ENCODE measurements around the gene YWHAE. TPM values are rescaled to one million over a fixed set of nuclear protein-coding genes. Genes with fewer than 3 reads are reported as not detected.

Gene YWHAE
- total RNA-seq, 1 donor from 2014 or later: 458 TPM

DNA sequence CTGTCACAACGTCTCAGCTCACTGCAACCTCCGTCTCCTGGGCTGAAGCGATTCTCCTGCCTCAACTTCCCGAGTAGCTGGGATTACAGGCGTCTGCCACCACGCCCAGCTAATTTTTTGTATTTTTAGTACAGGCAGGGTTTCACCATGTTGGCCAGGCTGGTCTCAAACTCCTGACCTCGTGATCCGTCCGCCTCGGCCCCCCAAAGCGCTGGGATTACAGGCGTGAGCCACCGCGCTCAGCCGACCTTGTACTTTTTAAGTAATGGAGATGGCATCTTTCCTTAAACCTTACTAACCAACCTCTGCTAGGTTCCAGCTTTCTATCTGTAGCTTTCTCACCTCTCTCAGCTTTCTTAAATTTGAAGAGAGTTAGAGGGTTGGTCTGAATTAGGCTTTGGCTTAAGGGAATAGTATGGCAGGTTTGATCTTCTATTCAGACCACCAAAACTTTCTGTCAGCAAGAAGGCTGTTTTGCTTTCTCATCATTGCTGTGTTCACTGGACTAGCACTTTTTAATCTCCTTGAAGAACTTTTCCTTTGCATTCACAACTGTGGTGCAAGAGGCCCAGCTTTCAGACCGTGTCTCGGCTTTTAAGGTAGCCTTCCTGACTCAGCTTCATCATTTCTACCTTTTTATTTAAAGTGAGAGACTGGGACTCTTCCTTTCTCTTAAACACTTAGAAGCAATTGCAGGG lies 28.0 kb downstream of the YWHAE start:
- peaks cover 2% of the 10 kb centered on the region for H3K36me3 Mint-ChIP-seq (ENCODE audit: unreplicated experiment)
- H3K4me3 Mint-ChIP-seq (ENCODE audit: unreplicated experiment): no peak overlapping the region
- H3K27ac Mint-ChIP-seq (ENCODE audit: unreplicated experiment): no peak overlapping the region

GRCh38 chr17:1368588-1368987 lies 31.4 kb downstream of the YWHAE start:
- Mint-ChIP-seq H3K4me3 (ENCODE audit: unreplicated experiment) (no peak overlapping the region), H3K27me3 (ENCODE audit: unreplicated experiment) (no peaks in the 10 kb centered on the region), H3K4me1 (ENCODE audit: unreplicated experiment) (peaks cover 42% of the 10 kb centered on the region), H3K36me3 (ENCODE audit: unreplicated experiment) (peaks cover 12% of the 10 kb centered on the region), H3K27ac (ENCODE audit: unreplicated experiment) (no peak overlapping the region), H3K9me3 (ENCODE audit: unreplicated experiment) (no peaks in the 10 kb centered on the region)
- DNase-seq (ENCODE audit: extremely low spot score, unreplicated experiment): no peak
- TF ChIP-seq CTCF (IDR thresholded peaks at IDR 0.05): no peak

More for the DNA sequence above, 28.0 kb downstream of the YWHAE start:
- TF ChIP-seq CTCF (IDR thresholded peaks at IDR 0.05): no peak
- H3K9me3 Mint-ChIP-seq (ENCODE audit: unreplicated experiment): no peaks in the 10 kb centered on the region
- H3K4me1 Mint-ChIP-seq (ENCODE audit: unreplicated experiment): peaks cover 45% of the 10 kb centered on the region
- no peaks in the 10 kb centered on the region for H3K27me3 Mint-ChIP-seq (ENCODE audit: unreplicated experiment)
- DNase-seq (ENCODE audit: extremely low spot score, unreplicated experiment): no peak

GRCh38 chr17:1367351-1367745 lies 32.7 kb downstream of the YWHAE start:
- no peak for DNase-seq (ENCODE audit: extremely low spot score, unreplicated experiment)
- Mint-ChIP-seq H3K9me3 (ENCODE audit: unreplicated experiment) (no peaks in the 10 kb centered on the region), H3K36me3 (ENCODE audit: unreplicated experiment) (peaks cover 12% of the 10 kb centered on the region), H3K27me3 (ENCODE audit: unreplicated experiment) (no peaks in the 10 kb centered on the region), H3K27ac (ENCODE audit: unreplicated experiment) (peak overlapping the region; percentile 82), H3K4me3 (ENCODE audit: unreplicated experiment) (peak overlapping the region; percentile 43), H3K4me1 (ENCODE audit: unreplicated experiment) (peaks cover 47% of the 10 kb centered on the region)
- TF ChIP-seq CTCF (IDR thresholded peaks at IDR 0.05): no peak

GRCh38 chr17:1366234-1366633 lies 33.8 kb downstream of the YWHAE start:
- no peak for TF ChIP-seq CTCF (IDR thresholded peaks at IDR 0.05)
- no peaks in the 10 kb centered on the region for H3K9me3 Mint-ChIP-seq (ENCODE audit: unreplicated experiment)
- peak overlapping the region; percentile 82 for H3K27ac Mint-ChIP-seq (ENCODE audit: unreplicated experiment)
- peaks cover 12% of the 10 kb centered on the region for H3K36me3 Mint-ChIP-seq (ENCODE audit: unreplicated experiment)
- DNase-seq (ENCODE audit: extremely low spot score, unreplicated experiment): no peak
- no peak overlapping the region for H3K4me3 Mint-ChIP-seq (ENCODE audit: unreplicated experiment)
- no peaks in the 10 kb centered on the region for H3K27me3 Mint-ChIP-seq (ENCODE audit: unreplicated experiment)
- H3K4me1 Mint-ChIP-seq (ENCODE audit: unreplicated experiment): peaks cover 55% of the 10 kb centered on the region

GRCh38 chr17:1365445-1366039 lies 34.5 kb downstream of the YWHAE start:
- Mint-ChIP-seq H3K27me3 (ENCODE audit: unreplicated experiment) (no peaks in the 10 kb centered on the region), H3K9me3 (ENCODE audit: unreplicated experiment) (no peaks in the 10 kb centered on the region), H3K36me3 (ENCODE audit: unreplicated experiment) (peaks cover 13% of the 10 kb centered on the region), H3K4me1 (ENCODE audit: unreplicated experiment) (peaks cover 55% of the 10 kb centered on the region), H3K4me3 (ENCODE audit: unreplicated experiment) (no peak overlapping the region), H3K27ac (ENCODE audit: unreplicated experiment) (peak overlapping the region; percentile 44)
- DNase-seq (ENCODE audit: extremely low spot score, unreplicated experiment): no peak
- peak; percentile 88 for TF ChIP-seq CTCF (IDR thresholded peaks at IDR 0.05)

Data from osteocyte (in vitro differentiated cells).